PC-3 (cell line): ENCODE results near the gene ZC3H12C. TPM values are rescaled to one million over a fixed set of nuclear protein-coding genes. Genes with fewer than 3 reads are reported as not detected.

ENCODE experiments used
- ATAC-seq: fragments of 200-7000 bp; cut with Tn5 transposase; 2 replicates; pipeline ENCODE4 v1.9.1; 2020; ENCODE audit warnings: mild to moderate bottlenecking, moderate library complexity
- BruUV-seq: library from RNA; stranded (reverse); fragments of 400-500 nt; replicated peaks from 2 replicates; lab custom pipeline; 2021; lab: Mats Ljungman, UMichigan
- CTCF ChIA-PET: fragments of 300-600 bp; sonication (Branson Sonifier 250); formaldehyde crosslinking; loops from one replicate; lab custom pipeline; 2022; ENCODE audit warnings: antibody characterized with exemption; lab: Charles Lee
- POLR2A ChIA-PET: fragments of 300-600 bp; sonication (Branson Sonifier 250); formaldehyde crosslinking; loops from one replicate; lab custom pipeline; 2022; ENCODE audit warnings: antibody characterized with exemption; ENCODE audit not compliant: unreplicated experiment; lab: Charles Lee
- DNase-seq: peaks from one replicate; pipeline ENCODE4 v3.0.0-alpha.2; 2015
- H2AFZ ChIP-seq: fragments of 300-600 bp; sonication (generic); 2 replicates; pipeline ENCODE4 v1.6.0; 2016; ENCODE audit warnings: antibody characterized with exemption, low read length
- H3F3A ChIP-seq: fragments of 300-600 bp; sonication (generic); one replicate; pipeline ENCODE4 v1.6.0; 2017; ENCODE audit warnings: antibody characterized with exemption, low read length, control low read depth, mild to moderate bottlenecking; ENCODE audit not compliant: unreplicated experiment
- H3K27ac ChIP-seq: fragments of 300-600 bp; sonication (generic); 2 replicates; pipeline ENCODE4 v1.5.1; 2016; ENCODE audit warnings: mild to moderate bottlenecking, low read length
- H3K27me3 ChIP-seq: fragments of 300-600 bp; sonication (generic); 2 replicates; pipeline ENCODE4 v1.6.1; 2016; ENCODE audit warnings: low read length, mixed read lengths
- H3K36me3 ChIP-seq: fragments of 300-600 bp; sonication (generic); 2 replicates; pipeline ENCODE4 v1.6.1; 2016; ENCODE audit warnings: low read depth, mixed run types, low read length, mixed read lengths
- H3K4me1 ChIP-seq: fragments of 300-600 bp; sonication (generic); 2 replicates; pipeline ENCODE4 v1.5.1; 2016; ENCODE audit warnings: low read length; ENCODE audit not compliant: insufficient read depth
- H3K4me2 ChIP-seq: fragments of 300-600 bp; sonication (generic); 2 replicates; pipeline ENCODE4 v1.6.0; 2016; ENCODE audit warnings: low read length
- H3K4me3 ChIP-seq: fragments of 300-600 bp; sonication (generic); 2 replicates; pipeline ENCODE4 v1.5.1; 2016; ENCODE audit warnings: mild to moderate bottlenecking, low read length, mixed read lengths
- H3K79me2 ChIP-seq: fragments of 300-600 bp; sonication (generic); 2 replicates; pipeline ENCODE4 v1.6.1; 2017; ENCODE audit warnings: low read length, mixed read lengths
- H3K9ac ChIP-seq: fragments of 300-600 bp; sonication (generic); 2 replicates; pipeline ENCODE4 v1.6.0; 2016; ENCODE audit warnings: mild to moderate bottlenecking, low read length
- H3K9me2 ChIP-seq: fragments of 300-600 bp; sonication (generic); replicated peaks from 2 replicates; pipeline ENCODE4 v1.6.1; 2016; ENCODE audit warnings: mixed run types, low read length, mixed read lengths
- H3K9me3 ChIP-seq: fragments of 300-600 bp; sonication (generic); 2 replicates; pipeline ENCODE4 v1.6.1; 2016; ENCODE audit warnings: low read length, mixed read lengths
- H4K20me1 ChIP-seq: fragments of 300-600 bp; sonication (generic); 2 replicates; pipeline ENCODE4 v1.6.1; 2016; ENCODE audit warnings: low read length, mixed read lengths
- CTCF ChIP-seq: fragments of 300-600 bp; sonication (generic); conservative IDR thresholded peaks from 2 replicates; pipeline ENCODE4 v1.5.1; 2017; ENCODE audit warnings: antibody characterized with exemption, low read depth, mild to moderate bottlenecking, low read length
- EZH2 ChIP-seq: fragments of 300-600 bp; sonication (generic); IDR thresholded peaks from one replicate; pipeline ENCODE4 v1.6.1; 2017; ENCODE audit warnings: antibody characterized with exemption, mild to moderate bottlenecking, low read length; ENCODE audit not compliant: unreplicated experiment
- EZH2phosphoT487 ChIP-seq: fragments of 300-600 bp; sonication (generic); IDR thresholded peaks from 2 replicates; pipeline ENCODE4 v1.6.1; 2018; ENCODE audit warnings: mild to moderate bottlenecking, antibody characterized with exemption, low read length, borderline replicate concordance
- intact Hi-C: fragments of 100-400 bp; cut with micrococcal nuclease; formaldehyde crosslinking; loops from 2 replicates; pipeline ENCODE4 v1.9.0; 2023
- total RNA-seq: library from RNA; depleted of rRNA; stranded (reverse); fragments of >200 nt; gene quantifications from 2 replicates; pipeline ENCODE4 v1.2.3, GENCODE V29; 2014; rRNA removed

ZC3H12C gene
- total RNA-seq, 1 experiment from 2014 or later, result 30.7 TPM

- no peaks in the 10 kb centered on the region for H3K9me3 ChIP-seq
- no peaks in the 10 kb centered on the region for H4K20me1 ChIP-seq
- no peaks in the 10 kb centered on the region for H3K36me3 ChIP-seq
- no peak overlapping the region for H3K4me2 ChIP-seq
- intact Hi-C loops, result no loop called here
- H3K9me2 ChIP-seq, result no peaks in the 10 kb centered on the region
- ATAC-seq (peak; percentile 27; the same call in 1 of the 2 replicates), DNase-seq (no peak)
- ChIA-PET POLR2A (no interaction called here), CTCF (interaction anchor here (0.5 kb wide), 1 partner anchor 61 kb away, joined by 3 read pairs; no protein-coding TSS in a partner anchor)
- no peak overlapping the region for H3K4me3 ChIP-seq
- no peaks in the 10 kb centered on the region for H3F3A ChIP-seq
- H3K9ac ChIP-seq, result no peak overlapping the region
- no TSS peak for BruUV-seq
- H3K27me3 ChIP-seq, result no peaks in the 10 kb centered on the region
- no peaks in the 10 kb centered on the region for H3K4me1 ChIP-seq
- no peak overlapping the region for H2AFZ ChIP-seq
- TF ChIP-seq EZH2phosphoT487, result no peak
- no peak for TF ChIP-seq CTCF
- TF ChIP-seq EZH2, result no peak
- no peaks in the 10 kb centered on the region for H3K79me2 ChIP-seq
- H3K27ac ChIP-seq, result no peak overlapping the region
These were observed 126.0 kb downstream of the ZC3H12C start for GRCh38 chr11:110219006-110219785.

Other genes with a start within 250 kb of the ZC3H12C start
- gene RDX, start 203.2 kb downstream of the ZC3H12C start, total RNA-seq, result 86.2 and 131 TPM in 2 replicates